Stimulated activated CD4-positive, alpha-beta T cell treated with anti-CD3 and anti-CD28 coated beads, Interleukin-12 subunit alpha, Interleukin-12 subunit beta, amount 100 ng/mL, for 48 hours (primary cell): ENCODE measurements around the gene NCK2.
"Not testable (repeated sequence)": the region's sequence is repeated elsewhere in the genome, so short reads cannot be mapped to it uniquely, and the experiment has no call there.

Experiments used
- DNase-seq, 3 donors: peaks; one replicate each; pipeline ENCODE4 v3.0.0-alpha.2; 2020; ENCODE audit warnings: low read depth in 2 of 3, low spot score in 1 of 3

Gene NCK2

GRCh38 chr2:105886687-105887086, 142.0 kb downstream of the NCK2 start:
- no peak for DNase-seq

GRCh38 chr2:105887256-105887655, 142.5 kb downstream of the NCK2 start:
- no peak for DNase-seq

GRCh38 chr2:105888625-105889024, 143.9 kb downstream of the NCK2 start:
- DNase-seq = peak in 1 of 3 donors; percentile 28

GRCh38 chr2:105889046-105889445, 144.3 kb downstream of the NCK2 start:
- DNase-seq = no peak

- DNase-seq = no peak
Measured at GRCh38 chr2:105890111-105890510, 145.4 kb downstream of the NCK2 start.

GRCh38 chr2:105890856-105891255, 146.1 kb downstream of the NCK2 start:
- no peak for DNase-seq

- DNase-seq = no peak
Measured at GRCh38 chr2:105893011-105893995, 148.6 kb downstream of the NCK2 start.

- DNase-seq = no peak
Measured at GRCh38 chr2:105894327-105894944, 149.7 kb downstream of the NCK2 start.

GRCh38 chr2:105895990-105896764, 151.5 kb downstream of the NCK2 start:
- DNase-seq = no peak

- DNase-seq = no peak
Measured at GRCh38 chr2:105896765-105897163, 152.1 kb downstream of the NCK2 start.

- not testable (repeated sequence) for DNase-seq
Measured at GRCh38 chr2:105897694-105898093, 153.0 kb downstream of the NCK2 start.

- DNase-seq = no peak
Measured at GRCh38 chr2:105903051-105903674, 158.5 kb downstream of the NCK2 start.

GRCh38 chr2:105904938-105905337, 160.2 kb downstream of the NCK2 start:
- no peak for DNase-seq

- DNase-seq = no peak
Measured at GRCh38 chr2:105906481-105906880, 161.8 kb downstream of the NCK2 start.

- no peak for DNase-seq
Measured at GRCh38 chr2:105907184-105907583, 162.5 kb downstream of the NCK2 start.

GRCh38 chr2:105909215-105909614, 164.5 kb downstream of the NCK2 start:
- DNase-seq = no peak

- DNase-seq = no peak
Measured at GRCh38 chr2:105910497-105911238, 166.0 kb downstream of the NCK2 start.

GRCh38 chr2:105911425-105911824, 166.7 kb downstream of the NCK2 start:
- DNase-seq = no peak

GRCh38 chr2:105912081-105912480, 167.4 kb downstream of the NCK2 start:
- DNase-seq = no peak

- no peak for DNase-seq
Measured at GRCh38 chr2:105915005-105915558, 170.4 kb downstream of the NCK2 start.
